H1 (cell line): Measurements from ENCODE around the gene TPO. TPM values are rescaled to one million over a fixed set of nuclear protein-coding genes. Genes with fewer than 3 reads are reported as not detected.

Experiments
- CREB1 ChIP-seq: IDR thresholded peaks from 2 replicates; pipeline ENCODE4 v1.6.1; 2012; ENCODE audit warnings: inconsistent platforms
- JUN ChIP-seq: IDR thresholded peaks from 2 replicates; pipeline ENCODE4 v1.6.1; 2011; ENCODE audit warnings: low read depth, mild to moderate bottlenecking, improper control_type of control experiment, low read length
- USF2 ChIP-seq: IDR thresholded peaks from 2 replicates; pipeline ENCODE4 v1.6.1; 2011; ENCODE audit warnings: low read length, improper control_type of control experiment
- polyA plus RNA-seq, 7 experiments: library from polyadenylated mRNA; depleted of rRNA in 3 of 7; stranded (reverse) in 5 of 7; unstranded in 2 of 7; fragments of >200 nt in 5 of 7; fragments of 200-250 nt in 2 of 7; gene quantifications; 1 replicate in 5 of 7; 2 replicates in 1 of 7; 4 replicates in 1 of 7; pipeline versions ENCODE4 v1.2.1 to v1.2.3, GENCODE V29; 2011 to 2013; ENCODE audit warnings: missing spikeins in 2 of 7, mixed read lengths in 2 of 7
- total RNA-seq: library from RNA; stranded (reverse); fragmentation: NEBNext Ultra II Directional; extraction: Animal tissue kit (Norgen Biotek cat#: 25700); gene quantifications from 2 replicates; pipeline ENCODE4 v1.2.1, GENCODE V29; 2021

Gene TPO
- total and polyA plus RNA-seq, 2 of the 8 experiments (the other 6 are each of a cell fraction or from before 2014, with no cell fraction given), result not detected

GRCh38 chr2:1517786-1518185 lies 104.5 kb downstream of the TPO start (continued):
- TF ChIP-seq CREB1 (no peak), JUN (no peak), USF2 (no peak)
- TF ChIP-seq, all 59 proteins: peak for 0
